Measurements from ENCODE around the gene CPA5.

The CPA5 gene

DNA sequence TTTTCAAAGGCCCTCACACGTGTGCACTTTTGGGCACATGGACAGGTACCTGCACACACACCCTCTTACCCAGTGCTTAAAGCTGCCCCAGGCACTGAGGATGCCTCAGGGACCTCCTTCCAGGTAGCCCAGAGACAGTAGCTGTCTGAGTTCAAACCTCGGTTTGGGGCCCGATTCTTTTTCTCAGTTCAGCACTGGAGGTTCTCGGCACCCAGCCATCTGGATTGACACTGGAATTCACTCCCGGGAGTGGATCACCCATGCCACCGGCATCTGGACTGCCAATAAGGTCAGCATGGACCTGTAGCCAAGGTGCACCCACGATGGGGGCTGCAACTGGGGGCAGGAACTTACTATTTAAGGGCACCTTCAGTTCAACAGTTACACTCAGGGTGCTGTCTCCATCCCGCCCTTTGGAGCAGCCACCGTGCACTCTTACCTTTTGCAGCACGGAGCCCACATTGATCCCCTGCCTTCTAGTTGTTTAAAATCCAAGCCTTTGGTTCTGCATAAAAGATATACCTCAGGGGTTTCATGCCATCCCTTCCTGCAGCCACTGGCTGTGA, 17.7 kb downstream of the CPA5 start:
- TF ChIP-seq, protein P1, sequence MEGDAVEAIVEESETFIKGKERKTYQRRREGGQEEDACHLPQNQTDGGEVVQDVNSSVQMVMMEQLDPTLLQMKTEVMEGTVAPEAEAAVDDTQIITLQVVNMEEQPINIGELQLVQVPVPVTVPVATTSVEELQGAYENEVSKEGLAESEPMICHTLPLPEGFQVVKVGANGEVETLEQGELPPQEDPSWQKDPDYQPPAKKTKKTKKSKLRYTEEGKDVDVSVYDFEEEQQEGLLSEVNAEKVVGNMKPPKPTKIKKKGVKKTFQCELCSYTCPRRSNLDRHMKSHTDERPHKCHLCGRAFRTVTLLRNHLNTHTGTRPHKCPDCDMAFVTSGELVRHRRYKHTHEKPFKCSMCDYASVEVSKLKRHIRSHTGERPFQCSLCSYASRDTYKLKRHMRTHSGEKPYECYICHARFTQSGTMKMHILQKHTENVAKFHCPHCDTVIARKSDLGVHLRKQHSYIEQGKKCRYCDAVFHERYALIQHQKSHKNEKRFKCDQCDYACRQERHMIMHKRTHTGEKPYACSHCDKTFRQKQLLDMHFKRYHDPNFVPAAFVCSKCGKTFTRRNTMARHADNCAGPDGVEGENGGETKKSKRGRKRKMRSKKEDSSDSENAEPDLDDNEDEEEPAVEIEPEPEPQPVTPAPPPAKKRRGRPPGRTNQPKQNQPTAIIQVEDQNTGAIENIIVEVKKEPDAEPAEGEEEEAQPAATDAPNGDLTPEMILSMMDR (conservative IDR thresholded peaks at IDR 0.05; ENCODE audit: control insufficient read depth, insufficient read depth, low read depth, low read length): no peak
- no peak for DNase-seq (ENCODE audit: low read depth)
- no peak overlapping the region for H3K4me3 ChIP-seq (ENCODE audit: control insufficient read depth, low read depth, low read length)

DNA sequence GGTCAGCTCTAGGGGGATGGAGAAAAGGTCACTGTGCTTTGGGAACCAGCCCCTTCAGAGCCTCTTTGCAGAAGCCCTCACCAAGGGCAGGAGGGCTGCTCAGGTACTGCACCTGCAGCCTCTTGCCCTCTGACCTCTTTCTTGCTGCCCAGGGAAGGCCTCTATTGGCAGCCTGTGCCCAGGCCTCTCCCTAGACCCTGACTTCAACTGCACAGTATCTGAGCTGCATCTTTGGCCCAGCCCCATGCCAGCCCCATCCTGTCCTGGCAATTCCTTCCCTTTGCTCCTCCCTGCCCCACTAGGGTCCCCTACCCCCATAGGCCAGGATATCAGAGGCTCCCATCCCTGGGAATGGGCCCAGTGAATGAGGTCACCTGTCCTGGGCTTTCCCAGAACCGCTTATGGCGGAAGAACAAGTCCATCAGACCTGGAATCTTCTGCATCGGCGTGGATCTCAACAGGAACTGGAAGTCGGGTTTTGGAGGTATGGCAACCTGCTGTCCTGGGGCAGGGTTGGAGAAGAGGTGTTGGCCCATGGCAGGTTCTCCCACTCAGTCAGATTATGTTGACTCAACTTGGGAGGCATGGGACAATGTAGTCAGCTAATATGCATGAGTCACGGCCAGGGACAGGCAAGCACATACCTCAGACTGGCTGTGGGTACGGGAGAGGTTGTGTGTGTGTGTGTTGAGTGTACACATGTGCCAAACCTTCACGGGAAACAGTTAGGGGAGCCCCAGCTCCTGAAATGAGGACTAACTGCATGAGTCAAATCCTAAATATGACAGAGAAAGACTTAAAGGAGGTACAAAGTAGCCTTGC, 18.6 kb downstream of the CPA5 start:
- DNase-seq (ENCODE audit: low read depth): peak; percentile 98

GRCh38 chr7:130364451-130364850, 19.8 kb downstream of the CPA5 start:
- no peak for DNase-seq (ENCODE audit: low read depth)
- TF ChIP-seq, protein P1 (conservative IDR thresholded peaks at IDR 0.05; ENCODE audit: control insufficient read depth, insufficient read depth, low read depth, low read length): no peak
- no peak overlapping the region for H3K4me3 ChIP-seq (ENCODE audit: control insufficient read depth, low read depth, low read length)

More for the DNA sequence above, 18.6 kb downstream of the CPA5 start:
- H3K4me3 ChIP-seq (ENCODE audit: control insufficient read depth, low read depth, low read length): no peak overlapping the region
- TF ChIP-seq, protein P1 (conservative IDR thresholded peaks at IDR 0.05; ENCODE audit: control insufficient read depth, insufficient read depth, low read depth, low read length): no peak

DNA sequence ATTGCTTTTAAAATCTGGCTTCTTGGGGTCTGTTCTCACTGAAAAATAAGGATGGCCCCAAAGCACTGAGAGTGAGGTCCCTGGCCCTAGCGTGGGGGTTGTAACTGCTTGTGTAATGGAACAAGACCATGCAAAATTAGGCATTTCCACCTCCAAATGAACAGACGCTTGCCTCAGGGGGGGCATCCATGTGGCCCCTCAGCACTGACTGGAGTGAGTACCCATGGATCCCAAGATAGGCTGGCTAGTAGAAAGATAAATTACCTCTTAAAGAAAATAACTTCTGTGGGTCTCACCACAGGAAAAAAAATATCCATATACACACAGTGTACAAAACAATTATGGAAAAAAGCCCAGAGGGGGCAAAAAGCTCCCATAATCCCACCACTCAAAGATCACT, 20.5 kb downstream of the CPA5 start:
- DNase-seq (ENCODE audit: low read depth): no peak

GRCh38 chr7:130365511-130366441, 21.2 kb downstream of the CPA5 start:
- H3K4me3 ChIP-seq (ENCODE audit: control insufficient read depth, low read depth, low read length): no peak overlapping the region
- peak; percentile 84 for DNase-seq (ENCODE audit: low read depth)

More for the DNA sequence above, 20.5 kb downstream of the CPA5 start:
- TF ChIP-seq, protein P1 (conservative IDR thresholded peaks at IDR 0.05; ENCODE audit: control insufficient read depth, insufficient read depth, low read depth, low read length): no peak
- H3K4me3 ChIP-seq (ENCODE audit: control insufficient read depth, low read depth, low read length): no peak overlapping the region

GRCh38 chr7:130366564-130366963, 21.9 kb downstream of the CPA5 start:
- no peak for DNase-seq (ENCODE audit: low read depth)
- TF ChIP-seq, protein P1 (conservative IDR thresholded peaks at IDR 0.05; ENCODE audit: control insufficient read depth, insufficient read depth, low read depth, low read length): no peak
- H3K4me3 ChIP-seq (ENCODE audit: control insufficient read depth, low read depth, low read length): no peak overlapping the region

More at GRCh38 chr7:130365511-130366441, 21.2 kb downstream of the CPA5 start:
- TF ChIP-seq, protein P1 (conservative IDR thresholded peaks at IDR 0.05; ENCODE audit: control insufficient read depth, insufficient read depth, low read depth, low read length): no peak
